ENCODE data around the gene SMIM31.
A peak's percentile ranks its signal among the peaks of the same experiment; 100 is the strongest.

SMIM31 gene

DNA sequence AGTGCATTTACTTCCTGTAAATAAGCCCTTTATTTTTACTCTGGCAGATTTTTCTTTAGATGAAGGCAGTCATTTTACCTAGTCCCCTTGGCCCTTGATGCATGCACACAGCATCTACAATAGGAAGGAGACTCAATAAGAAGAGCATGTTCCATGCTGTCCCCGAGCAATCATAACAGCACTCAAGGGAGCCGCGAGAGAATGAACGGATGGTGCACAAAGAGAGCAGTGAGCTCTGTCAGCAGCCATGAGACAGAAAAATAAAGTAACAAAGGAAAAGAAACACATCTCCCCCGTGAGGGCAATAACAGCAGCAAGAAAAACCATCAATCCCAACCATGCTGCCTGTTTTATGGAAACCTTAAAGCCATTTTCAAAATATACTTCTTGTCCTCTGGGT, 11.9 kb downstream of the SMIM31 start:
- no peak overlapping the region for H3K27ac ChIP-seq
- TF ChIP-seq ZFX (IDR thresholded peaks at IDR 0.05; ENCODE audit: borderline replicate concordance), result no peak
- TF ChIP-seq, protein P1, sequence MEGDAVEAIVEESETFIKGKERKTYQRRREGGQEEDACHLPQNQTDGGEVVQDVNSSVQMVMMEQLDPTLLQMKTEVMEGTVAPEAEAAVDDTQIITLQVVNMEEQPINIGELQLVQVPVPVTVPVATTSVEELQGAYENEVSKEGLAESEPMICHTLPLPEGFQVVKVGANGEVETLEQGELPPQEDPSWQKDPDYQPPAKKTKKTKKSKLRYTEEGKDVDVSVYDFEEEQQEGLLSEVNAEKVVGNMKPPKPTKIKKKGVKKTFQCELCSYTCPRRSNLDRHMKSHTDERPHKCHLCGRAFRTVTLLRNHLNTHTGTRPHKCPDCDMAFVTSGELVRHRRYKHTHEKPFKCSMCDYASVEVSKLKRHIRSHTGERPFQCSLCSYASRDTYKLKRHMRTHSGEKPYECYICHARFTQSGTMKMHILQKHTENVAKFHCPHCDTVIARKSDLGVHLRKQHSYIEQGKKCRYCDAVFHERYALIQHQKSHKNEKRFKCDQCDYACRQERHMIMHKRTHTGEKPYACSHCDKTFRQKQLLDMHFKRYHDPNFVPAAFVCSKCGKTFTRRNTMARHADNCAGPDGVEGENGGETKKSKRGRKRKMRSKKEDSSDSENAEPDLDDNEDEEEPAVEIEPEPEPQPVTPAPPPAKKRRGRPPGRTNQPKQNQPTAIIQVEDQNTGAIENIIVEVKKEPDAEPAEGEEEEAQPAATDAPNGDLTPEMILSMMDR (IDR thresholded peaks at IDR 0.05), result no peak

DNA sequence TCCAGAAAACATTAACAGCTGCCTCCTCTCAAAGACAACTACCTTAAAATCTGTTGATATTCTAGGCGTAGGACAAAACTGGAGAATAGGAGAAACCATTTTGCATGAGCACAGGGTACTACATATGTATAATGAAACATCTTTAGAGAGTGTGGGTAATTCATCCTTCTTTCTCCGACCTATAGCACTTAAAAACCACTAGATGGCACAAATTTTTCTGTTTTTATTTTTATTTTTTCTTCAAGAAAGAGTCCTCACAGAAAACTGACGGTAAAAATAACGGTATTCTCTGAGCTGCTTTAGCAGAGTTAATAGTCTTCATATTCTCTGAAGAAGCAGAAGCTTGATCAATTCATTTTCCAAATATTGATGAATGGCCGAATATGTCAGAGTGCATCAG, 14.6 kb downstream of the SMIM31 start:
- no peak for TF ChIP-seq ZFX (IDR thresholded peaks at IDR 0.05; ENCODE audit: borderline replicate concordance)
- TF ChIP-seq, protein P1 (IDR thresholded peaks at IDR 0.05), result peak; percentile 73
- H3K27ac ChIP-seq, result no peak overlapping the region

DNA sequence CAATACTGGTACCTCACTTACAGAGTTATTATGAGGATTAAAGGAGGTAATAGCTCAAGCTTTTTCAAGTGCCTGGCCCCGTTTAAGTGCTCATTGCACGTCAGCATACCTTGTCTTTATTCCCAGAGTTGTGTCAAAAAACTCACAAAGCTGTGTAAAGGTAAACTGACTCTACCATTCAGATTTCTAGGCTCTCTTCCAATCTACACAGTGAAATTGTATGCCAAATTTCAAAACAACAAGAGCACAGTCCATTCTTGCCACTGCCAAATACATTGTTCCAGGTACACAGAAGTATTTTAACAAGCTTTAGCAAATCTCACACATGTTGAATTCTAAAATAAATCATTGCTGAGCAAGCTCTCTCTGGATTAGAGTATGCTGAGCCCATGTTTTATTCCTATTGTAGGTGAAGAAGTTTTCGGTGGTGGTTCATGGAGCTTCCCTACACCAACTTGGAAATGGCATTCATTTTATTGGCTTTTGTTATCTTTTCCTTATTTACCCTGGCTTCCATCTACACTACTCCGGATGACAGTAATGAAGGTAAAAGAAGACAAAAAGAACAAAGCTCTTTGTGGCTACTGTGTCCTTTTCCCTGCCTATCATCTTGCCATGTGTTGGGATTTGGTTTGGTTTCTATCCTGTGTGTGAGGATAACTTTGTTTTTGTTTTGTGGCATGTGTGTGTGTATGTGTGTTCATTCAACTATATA, 16.2 kb downstream of the SMIM31 start:
- TF ChIP-seq ZFX (IDR thresholded peaks at IDR 0.05; ENCODE audit: borderline replicate concordance), result no peak
- TF ChIP-seq, protein P1 (IDR thresholded peaks at IDR 0.05), result no peak

DNA sequence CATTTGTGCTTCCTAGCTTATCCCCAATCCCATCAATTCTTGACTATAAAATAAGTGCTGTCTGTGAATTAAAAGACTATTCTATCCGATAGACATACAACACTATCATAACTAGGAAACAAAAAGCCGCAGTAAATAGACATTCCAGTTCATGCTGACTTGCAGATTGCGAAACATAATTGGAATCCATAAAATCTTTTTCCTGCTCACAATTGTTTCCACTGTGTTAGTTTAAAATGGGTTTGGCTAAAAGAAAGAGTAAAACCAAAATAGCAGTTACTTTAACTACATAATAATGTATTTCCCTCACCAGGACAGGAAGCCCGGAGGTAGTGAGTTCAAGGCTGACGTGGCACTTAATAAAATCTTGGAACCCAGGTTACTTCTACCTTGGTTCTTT, 17.2 kb downstream of the SMIM31 start:
- peak overlapping the region; percentile 67; the same call in 1 of the 2 replicates for H3K27ac ChIP-seq
- no peak for TF ChIP-seq ZFX (IDR thresholded peaks at IDR 0.05; ENCODE audit: borderline replicate concordance)
- TF ChIP-seq, protein P1 (IDR thresholded peaks at IDR 0.05), result no peak

More for the DNA sequence above, 16.2 kb downstream of the SMIM31 start:
- peak overlapping the region; percentile 67 for H3K27ac ChIP-seq

DNA sequence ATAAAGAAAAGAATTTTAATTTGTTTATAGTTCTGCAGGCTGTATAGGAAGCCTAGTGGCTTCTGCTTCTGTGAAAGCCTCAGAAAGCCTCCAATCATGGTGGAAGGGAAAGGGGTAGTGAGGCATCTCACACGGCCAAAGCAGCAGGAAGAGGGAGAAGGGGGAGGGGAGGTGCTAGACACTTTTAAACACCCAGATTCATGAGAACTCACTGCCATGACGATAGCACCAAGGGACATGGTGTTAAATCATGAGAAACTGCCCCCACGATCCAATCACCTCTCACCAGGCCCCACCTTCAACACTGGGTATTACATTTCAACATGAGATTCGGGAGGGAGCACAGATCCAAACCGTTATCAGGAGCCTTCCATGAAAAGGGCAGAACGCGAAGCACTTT, 18.1 kb downstream of the SMIM31 start:
- TF ChIP-seq, protein P1 (IDR thresholded peaks at IDR 0.05), result no peak
- no peak for TF ChIP-seq ZFX (IDR thresholded peaks at IDR 0.05; ENCODE audit: borderline replicate concordance)
- H3K27ac ChIP-seq, result no peak overlapping the region

DNA sequence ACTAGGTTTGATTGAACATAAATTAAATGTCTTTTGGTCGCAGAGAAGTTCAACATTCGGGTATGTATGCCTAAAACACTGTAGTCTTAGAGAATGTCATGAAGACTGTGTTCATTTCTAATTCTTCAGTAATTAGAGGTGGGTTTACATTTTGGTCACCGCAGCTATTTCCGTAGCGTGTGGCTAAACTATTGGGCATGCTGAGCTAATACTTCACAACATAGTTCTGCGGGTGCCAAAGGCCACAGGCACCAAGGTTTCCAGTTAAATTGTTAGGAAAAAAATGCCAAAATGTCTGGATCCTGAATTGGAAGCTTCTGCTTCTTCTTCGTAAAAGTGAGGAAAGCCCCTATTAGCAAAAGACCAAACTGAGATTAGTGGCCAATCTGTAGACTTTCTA, 25.1 kb downstream of the SMIM31 start:
- H3K27ac ChIP-seq, result no peak overlapping the region
- no peak for TF ChIP-seq ZFX (IDR thresholded peaks at IDR 0.05; ENCODE audit: borderline replicate concordance)
- TF ChIP-seq, protein P1 (IDR thresholded peaks at IDR 0.05), result no peak

DNA sequence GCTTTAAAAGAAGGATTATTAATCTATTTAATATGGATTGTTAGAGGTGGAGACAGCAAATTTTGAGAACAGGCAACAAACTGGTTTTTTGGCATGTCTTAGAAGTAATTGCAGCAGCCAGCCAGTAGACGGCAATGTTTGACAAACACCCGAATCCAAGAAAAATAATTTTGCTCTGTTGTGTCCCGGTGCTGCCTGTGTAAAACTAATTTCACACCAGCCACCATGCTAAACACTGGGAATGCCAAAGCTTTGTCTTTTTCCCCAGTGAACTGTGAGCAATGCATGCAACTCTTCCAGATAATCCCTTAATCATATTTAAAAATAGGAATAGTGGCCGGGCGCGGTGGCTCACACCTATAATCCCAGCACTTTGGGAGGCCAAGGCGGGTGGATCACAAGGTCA, 25.9 kb downstream of the SMIM31 start:
- no peak overlapping the region for H3K27ac ChIP-seq
- TF ChIP-seq ZFX (IDR thresholded peaks at IDR 0.05; ENCODE audit: borderline replicate concordance), result no peak
- TF ChIP-seq, protein P1 (IDR thresholded peaks at IDR 0.05), result peak; percentile 91
